ENCODE results near the gene GSK3B. TPM values are rescaled to one million over a fixed set of nuclear protein-coding genes. Genes with fewer than 3 reads are reported as not detected.

Gene GSK3B
- total RNA-seq, 1 donor from 2014 or later, result 65.4 TPM

DNA sequence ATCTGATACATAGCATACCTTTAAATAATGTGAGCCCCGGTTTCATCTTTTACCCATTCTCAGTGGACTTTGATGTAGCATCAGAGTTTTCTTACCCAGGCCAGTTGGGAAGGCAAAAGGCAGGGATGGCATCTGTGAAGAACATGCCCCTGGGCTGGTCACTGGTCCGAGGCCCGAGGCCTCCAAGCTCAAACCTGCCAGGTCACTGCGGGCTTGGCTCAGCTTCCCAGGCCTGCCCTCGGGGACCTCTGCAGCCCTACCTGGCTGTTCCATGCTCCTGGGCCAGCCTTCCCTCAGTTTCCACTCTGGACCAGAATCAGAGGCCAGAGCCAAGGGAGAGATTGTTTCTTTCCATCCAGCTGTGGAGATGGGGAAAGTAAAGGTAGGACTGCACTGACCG lies 285.4 kb downstream of the GSK3B start:
- Mint-ChIP-seq H3K36me3 (no peaks in the 10 kb centered on the region), H3K9me3 (no peaks in the 10 kb centered on the region), H3K4me3 (no peak overlapping the region), H3K4me1 (no peaks in the 10 kb centered on the region), H3K27me3 (ENCODE audit: low read depth) (peaks cover 26% of the 10 kb centered on the region), H3K27ac (no peak overlapping the region)
- TF ChIP-seq, protein P1, sequence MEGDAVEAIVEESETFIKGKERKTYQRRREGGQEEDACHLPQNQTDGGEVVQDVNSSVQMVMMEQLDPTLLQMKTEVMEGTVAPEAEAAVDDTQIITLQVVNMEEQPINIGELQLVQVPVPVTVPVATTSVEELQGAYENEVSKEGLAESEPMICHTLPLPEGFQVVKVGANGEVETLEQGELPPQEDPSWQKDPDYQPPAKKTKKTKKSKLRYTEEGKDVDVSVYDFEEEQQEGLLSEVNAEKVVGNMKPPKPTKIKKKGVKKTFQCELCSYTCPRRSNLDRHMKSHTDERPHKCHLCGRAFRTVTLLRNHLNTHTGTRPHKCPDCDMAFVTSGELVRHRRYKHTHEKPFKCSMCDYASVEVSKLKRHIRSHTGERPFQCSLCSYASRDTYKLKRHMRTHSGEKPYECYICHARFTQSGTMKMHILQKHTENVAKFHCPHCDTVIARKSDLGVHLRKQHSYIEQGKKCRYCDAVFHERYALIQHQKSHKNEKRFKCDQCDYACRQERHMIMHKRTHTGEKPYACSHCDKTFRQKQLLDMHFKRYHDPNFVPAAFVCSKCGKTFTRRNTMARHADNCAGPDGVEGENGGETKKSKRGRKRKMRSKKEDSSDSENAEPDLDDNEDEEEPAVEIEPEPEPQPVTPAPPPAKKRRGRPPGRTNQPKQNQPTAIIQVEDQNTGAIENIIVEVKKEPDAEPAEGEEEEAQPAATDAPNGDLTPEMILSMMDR (IDR thresholded peaks at IDR 0.05; ENCODE audit: unreplicated experiment), result no peak
- DNase-seq (ENCODE audit: low spot score in 2 of 2, unreplicated experiment in 2 of 2), result no peak

DNA sequence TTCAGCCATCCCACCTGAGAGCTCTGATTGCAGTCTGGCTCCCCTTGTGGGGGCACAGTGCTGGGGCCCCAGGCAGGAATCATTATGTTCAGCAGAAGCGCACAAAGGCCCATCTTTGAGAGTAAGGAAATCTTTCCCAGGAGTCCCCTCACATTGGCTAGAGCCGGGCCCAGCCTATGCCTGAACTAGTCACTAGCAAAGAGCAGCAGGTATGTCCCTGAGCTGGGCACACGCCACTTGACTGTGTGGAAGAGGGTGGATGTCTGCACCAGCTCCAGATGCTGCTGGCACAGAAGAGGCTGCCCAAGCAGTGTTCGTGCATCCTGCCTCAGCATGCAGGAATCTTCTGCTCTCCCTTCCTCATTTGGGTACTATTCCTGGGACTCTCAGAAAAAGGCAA lies 286.0 kb downstream of the GSK3B start:
- no peak for DNase-seq (ENCODE audit: low spot score in 2 of 2, unreplicated experiment in 2 of 2)
- H3K27me3 Mint-ChIP-seq (ENCODE audit: low read depth), result peaks cover 20% of the 10 kb centered on the region
- no peaks in the 10 kb centered on the region for H3K4me1 Mint-ChIP-seq
- H3K9me3 Mint-ChIP-seq, result no peaks in the 10 kb centered on the region
- H3K27ac Mint-ChIP-seq, result no peak overlapping the region
- TF ChIP-seq, protein P1 (IDR thresholded peaks at IDR 0.05; ENCODE audit: unreplicated experiment), result no peak
- no peak overlapping the region for H3K4me3 Mint-ChIP-seq
- no peaks in the 10 kb centered on the region for H3K36me3 Mint-ChIP-seq

- H3K36me3 Mint-ChIP-seq, result no peaks in the 10 kb centered on the region
- peaks cover 3% of the 10 kb centered on the region for H3K4me1 Mint-ChIP-seq
- peaks cover 2% of the 10 kb centered on the region for H3K27me3 Mint-ChIP-seq (ENCODE audit: low read depth)
- no peak overlapping the region for H3K27ac Mint-ChIP-seq
- TF ChIP-seq, protein P1 (IDR thresholded peaks at IDR 0.05; ENCODE audit: unreplicated experiment), result no peak
- H3K4me3 Mint-ChIP-seq, result no peak overlapping the region
- no peaks in the 10 kb centered on the region for H3K9me3 Mint-ChIP-seq
- DNase-seq (ENCODE audit: low spot score in 2 of 2, unreplicated experiment in 2 of 2), result no peak
Measured at GRCh38 chr3:119800844-119801243, 293.4 kb downstream of the GSK3B start.

DNA sequence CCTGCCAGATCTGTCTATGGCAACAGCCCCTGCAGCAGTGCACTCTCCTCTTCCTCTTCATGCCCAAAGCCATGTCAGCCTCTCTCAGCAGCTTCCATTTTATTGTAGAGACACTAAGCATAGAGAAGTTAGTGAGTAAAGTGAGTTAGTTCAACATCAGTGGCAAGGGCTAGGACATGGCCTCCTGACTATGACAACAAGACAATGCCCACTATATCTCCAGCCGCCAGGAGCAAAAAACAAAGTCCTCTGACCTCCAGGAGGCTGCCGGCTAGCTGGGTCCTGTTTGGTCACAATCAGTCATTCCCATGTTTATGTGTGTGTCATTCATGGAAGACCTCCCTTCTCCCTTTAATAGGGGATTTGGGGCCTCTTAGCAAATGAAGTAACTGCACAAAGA lies 297.5 kb downstream of the GSK3B start:
- Mint-ChIP-seq H3K4me3 (no peak overlapping the region), H3K27ac (no peak overlapping the region), H3K36me3 (no peaks in the 10 kb centered on the region), H3K27me3 (ENCODE audit: low read depth) (peaks cover 2% of the 10 kb centered on the region), H3K4me1 (peaks cover 3% of the 10 kb centered on the region), H3K9me3 (no peaks in the 10 kb centered on the region)
- no peak for DNase-seq (ENCODE audit: low spot score in 2 of 2, unreplicated experiment in 2 of 2)
- TF ChIP-seq, protein P1 (IDR thresholded peaks at IDR 0.05; ENCODE audit: unreplicated experiment), result no peak

DNA sequence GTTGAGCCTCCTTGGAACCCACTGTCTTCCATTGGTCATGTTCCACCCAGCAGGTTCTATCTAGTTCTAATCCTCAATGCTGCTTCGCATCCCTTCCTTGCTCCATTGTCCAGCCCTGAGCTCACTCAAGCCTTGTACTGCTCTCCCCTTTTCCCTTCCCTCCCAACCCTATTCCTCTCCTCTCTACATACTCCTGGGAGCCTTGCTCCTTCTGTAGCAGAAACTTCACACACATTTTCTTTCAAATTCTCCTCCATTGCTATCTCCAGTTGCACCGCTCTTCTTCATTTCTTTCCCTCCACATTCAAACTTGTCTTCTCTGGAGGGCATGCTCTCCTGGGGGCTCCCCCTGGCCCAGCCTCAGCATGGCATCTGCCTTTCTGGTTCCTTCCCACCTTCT lies 297.9 kb downstream of the GSK3B start:
- peaks cover 2% of the 10 kb centered on the region for H3K27me3 Mint-ChIP-seq (ENCODE audit: low read depth)
- H3K9me3 Mint-ChIP-seq, result no peaks in the 10 kb centered on the region
- no peaks in the 10 kb centered on the region for H3K36me3 Mint-ChIP-seq
- TF ChIP-seq, protein P1 (IDR thresholded peaks at IDR 0.05; ENCODE audit: unreplicated experiment), result no peak
- no peak overlapping the region for H3K4me3 Mint-ChIP-seq
- no peak overlapping the region for H3K27ac Mint-ChIP-seq
- DNase-seq (ENCODE audit: low spot score in 2 of 2, unreplicated experiment in 2 of 2), result no peak
- H3K4me1 Mint-ChIP-seq, result peaks cover 3% of the 10 kb centered on the region

DNA sequence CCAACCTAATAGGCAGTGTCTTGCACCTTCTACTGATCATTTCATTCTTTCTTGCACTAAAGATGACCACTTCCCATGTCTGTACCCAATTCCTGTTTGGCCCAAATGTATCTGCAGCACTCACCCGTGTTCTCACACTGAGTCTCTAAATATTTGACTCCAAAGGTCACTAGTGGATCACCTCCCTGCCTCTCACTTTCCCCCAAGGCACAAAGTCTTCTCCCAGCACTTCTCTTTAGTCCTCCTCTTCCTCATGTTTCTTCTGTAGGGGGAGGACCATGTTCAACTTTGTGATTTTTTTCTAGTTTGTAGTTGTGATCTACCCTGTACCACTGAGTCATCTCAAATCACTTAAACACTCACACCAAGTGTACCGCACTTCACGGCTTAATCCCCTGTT lies 298.4 kb downstream of the GSK3B start:
- no peaks in the 10 kb centered on the region for H3K9me3 Mint-ChIP-seq
- H3K4me1 Mint-ChIP-seq, result peaks cover 3% of the 10 kb centered on the region
- TF ChIP-seq, protein P1 (IDR thresholded peaks at IDR 0.05; ENCODE audit: unreplicated experiment), result no peak
- no peak for DNase-seq (ENCODE audit: low spot score in 2 of 2, unreplicated experiment in 2 of 2)
- peaks cover 2% of the 10 kb centered on the region for H3K27me3 Mint-ChIP-seq (ENCODE audit: low read depth)
- no peak overlapping the region for H3K27ac Mint-ChIP-seq
- H3K36me3 Mint-ChIP-seq, result no peaks in the 10 kb centered on the region
- no peak overlapping the region for H3K4me3 Mint-ChIP-seq
